Testis (tissue), 3 donors: ENCODE data around the gene CD200R1. TPM values are rescaled to one million over a fixed set of nuclear protein-coding genes. Genes with fewer than 3 reads are reported as not detected.

Experiments used
- DNase-seq: peaks from one replicate; pipeline ENCODE4 v3.0.0-alpha.2; 2019
- H3K27ac ChIP-seq, 2 donors: fragments of 200-600 bp; sonication (generic); one replicate each; pipeline ENCODE4 v1.5.1; 2019
- H3K27me3 ChIP-seq: fragments of 200-600 bp; sonication (generic); one replicate; pipeline ENCODE4 v1.5.1; 2019
- H3K36me3 ChIP-seq: fragments of 200-600 bp; sonication (generic); one replicate; pipeline ENCODE4 v1.5.1; 2017; ENCODE audit warnings: low read depth; ENCODE audit errors: missing control alignments
- H3K4me1 ChIP-seq: fragments of 200-600 bp; sonication (generic); one replicate; pipeline ENCODE4 v1.5.1; 2019
- H3K4me3 ChIP-seq, 2 donors: fragments of 200-600 bp; sonication (generic); one replicate each; pipeline ENCODE4 v1.5.1; 2017 to 2019
- H3K9me3 ChIP-seq: fragments of 200-600 bp; sonication (generic); one replicate; pipeline ENCODE4 v1.5.1; 2017
- CTCF ChIP-seq, 3 experiments: fragments of 450-650 bp in 2 of 3; fragments of 200-600 bp in 1 of 3; sonication (generic) in 1 of 3; IDR thresholded peaks; one replicate each; pipeline ENCODE4 v1.5.1; 2016 to 2019; ENCODE audit warnings: antibody characterized with exemption in 3 of 3, mild to moderate bottlenecking in 2 of 3, moderate library complexity in 1 of 3
- POLR2A ChIP-seq: fragments of 450-650 bp; IDR thresholded peaks from one replicate; pipeline ENCODE4 v1.6.1; 2017; ENCODE audit warnings: antibody characterized with exemption, mild to moderate bottlenecking, moderate library complexity
- WGBS, 2 donors: methylation state at CpG; one replicate each; pipeline ENCODE4 v1.1.5; 2018; 5-methylcytosine and 5-hydroxymethylcytosine counted together
- intact Hi-C: fragments of 100-400 bp; cut with DNase I; formaldehyde crosslinking; loops from one replicate; pipeline ENCODE4 v1.15.1; 2023; ENCODE audit warnings: low total_unique reads
- polyA plus RNA-seq: library from polyadenylated mRNA; stranded (reverse); fragments of 350-450 nt; fragmentation: Illumina TruSeq; extraction: RNeasy Lipid Tissue Mini Kit (QIAGEN cat#74804); gene quantifications from one replicate; pipeline ENCODE4 v1.2.3, GENCODE V29; 2014; ENCODE audit warnings: low read depth, low replicate concordance; ENCODE audit not compliant: insufficient read depth
- total RNA-seq, 2 donors: library from RNA; depleted of rRNA; stranded (reverse); fragments of >200 nt; gene quantifications; one replicate each; pipeline ENCODE4 v1.2.3, GENCODE V29; 2016

CD200R1 gene
- total and polyA plus RNA-seq, 3 donors from 2014 or later, result 1.3 to 1.7 (median 1.5) TPM

- TF ChIP-seq POLR2A (no peak), CTCF (IDR thresholded peaks at IDR 0.05) (no peak)
- Histone ChIP-seq H3K36me3 (no peaks in the 10 kb centered on the region), H3K4me1 (no peaks in the 10 kb centered on the region), H3K27ac (no peak overlapping the region), H3K27me3 (no peaks in the 10 kb centered on the region), H3K9me3 (no peaks in the 10 kb centered on the region), H3K4me3 (no peak overlapping the region)
- no peak for DNase-seq
- intact Hi-C loops, result no loop called here
Measured at GRCh38 chr3:113013593-113013992, 38.7 kb upstream of the CD200R1 start.

GRCh38 chr3:113008117-113008516 lies 33.2 kb upstream of the CD200R1 start:
- no peaks in the 10 kb centered on the region for H3K9me3 ChIP-seq
- 75 to 83% methylated on average over 3 of the region's 3 CpGs for WGBS, 2 donors
- H3K4me3 ChIP-seq, result no peak overlapping the region
- no peak overlapping the region for H3K27ac ChIP-seq
- DNase-seq, result no peak
- TF ChIP-seq POLR2A (no peak), CTCF (IDR thresholded peaks at IDR 0.05) (no peak)
- no peaks in the 10 kb centered on the region for H3K36me3 ChIP-seq
- intact Hi-C loops, result no loop called here
- no peaks in the 10 kb centered on the region for H3K27me3 ChIP-seq
- no peaks in the 10 kb centered on the region for H3K4me1 ChIP-seq

GRCh38 chr3:113006359-113007056 lies 31.6 kb upstream of the CD200R1 start:
- Histone ChIP-seq H3K27me3 (no peaks in the 10 kb centered on the region), H3K9me3 (no peaks in the 10 kb centered on the region), H3K27ac (no peak overlapping the region), H3K36me3 (no peaks in the 10 kb centered on the region), H3K4me1 (no peaks in the 10 kb centered on the region), H3K4me3 (no peak overlapping the region)
- TF ChIP-seq CTCF (IDR thresholded peaks at IDR 0.05) (no peak), POLR2A (no peak)
- intact Hi-C loops, result no loop called here
- no peak for DNase-seq
- 84 to 86% methylated on average over 4 of the region's 4 CpGs for WGBS, 2 donors

GRCh38 chr3:113005611-113006010 lies 30.7 kb upstream of the CD200R1 start:
- H3K36me3 ChIP-seq, result no peaks in the 10 kb centered on the region
- no peak overlapping the region for H3K4me3 ChIP-seq
- H3K9me3 ChIP-seq, result no peaks in the 10 kb centered on the region
- H3K4me1 ChIP-seq, result no peaks in the 10 kb centered on the region
- 79 to 86% methylated on average over 7 of the region's 7 CpGs for WGBS, 2 donors
- no peak for TF ChIP-seq POLR2A
- intact Hi-C loops, result no loop called here
- no peaks in the 10 kb centered on the region for H3K27me3 ChIP-seq
- no peak overlapping the region for H3K27ac ChIP-seq
- no peak for DNase-seq

- Histone ChIP-seq H3K4me3 (no peak overlapping the region), H3K4me1 (no peaks in the 10 kb centered on the region), H3K36me3 (no peaks in the 10 kb centered on the region), H3K9me3 (no peaks in the 10 kb centered on the region), H3K27me3 (no peaks in the 10 kb centered on the region), H3K27ac (no peak overlapping the region)
- DNase-seq, result no peak
- intact Hi-C loops, result no loop called here
- TF ChIP-seq POLR2A (no peak), CTCF (IDR thresholded peaks at IDR 0.05) (no peak)
Measured at GRCh38 chr3:113002679-113003078, 27.8 kb upstream of the CD200R1 start.
